ENCODE results near the gene WDR18. TPM values are rescaled to one million over a fixed set of nuclear protein-coding genes. Genes with fewer than 3 reads are reported as not detected.
A peak's percentile ranks its signal among the peaks of the same experiment; 100 is the strongest.

WDR18 gene
- total and polyA plus RNA-seq, 8 donors: 12.3 to 84.8 (median 23.3) TPM

GRCh38 chr19:948842-949496, 35.2 kb upstream of the WDR18 start:
- Histone ChIP-seq H3K9me3 (no peaks in the 10 kb centered on the region), H3K27ac (no peak overlapping the region), H3K36me3 (no peaks in the 10 kb centered on the region), H3K4me1 (peaks cover 8 to 9% (median 9%) of the 10 kb centered on the region in 3 donors), H3K27me3 (no peaks in the 10 kb centered on the region), H3K4me3 (no peak overlapping the region)
- FAIRE-seq: no peak
- ATAC-seq: no peak
- DNase-seq: peak in 1 of 6 donors; percentile 62
- no peak for TF ChIP-seq CTCF (IDR thresholded peaks at IDR 0.05)
- intact Hi-C loops (cut with DNase I): no loop called here
- WGBS, 2 donors: 90 to 96% methylated on average over 22 to 24 of the region's 25 CpGs

- H3K27ac ChIP-seq: no peak overlapping the region
- intact Hi-C loops (cut with DNase I): no loop called here
- peaks cover 8 to 9% (median 9%) of the 10 kb centered on the region in 3 donors for H3K4me1 ChIP-seq
- FAIRE-seq (no peak), ATAC-seq (no peak), DNase-seq (no peak)
- H3K36me3 ChIP-seq: no peaks in the 10 kb centered on the region
- H3K9me3 ChIP-seq: no peaks in the 10 kb centered on the region
- no peak for TF ChIP-seq CTCF (IDR thresholded peaks at IDR 0.05)
- H3K27me3 ChIP-seq: no peaks in the 10 kb centered on the region
- 89 to 90% methylated on average over 17 of the region's 17 CpGs for WGBS, 2 donors
- H3K4me3 ChIP-seq: no peak overlapping the region
Measured at GRCh38 chr19:950352-951066, 33.6 kb upstream of the WDR18 start.

GRCh38 chr19:952049-952679, 32.0 kb upstream of the WDR18 start:
- no peak for FAIRE-seq
- no peaks in the 10 kb centered on the region for H3K36me3 ChIP-seq
- peaks cover 8 to 9% (median 9%) of the 10 kb centered on the region in 3 donors for H3K4me1 ChIP-seq
- H3K9me3 ChIP-seq: no peaks in the 10 kb centered on the region
- ATAC-seq: no peak
- WGBS, 2 donors: 65 to 67% methylated on average over 12 to 14 of the region's 14 CpGs
- intact Hi-C loops (cut with DNase I): no loop called here
- DNase-seq: peak in 1 of 6 donors; percentile 55
- H3K4me3 ChIP-seq: no peak overlapping the region
- peak overlapping the region in 3 of 4 donors; percentile 61 to 76 (median 68) for H3K27ac ChIP-seq
- no peak for TF ChIP-seq CTCF (IDR thresholded peaks at IDR 0.05)
- no peaks in the 10 kb centered on the region for H3K27me3 ChIP-seq

GRCh38 chr19:952680-953444, 31.3 kb upstream of the WDR18 start:
- no peak for TF ChIP-seq CTCF (IDR thresholded peaks at IDR 0.05)
- Histone ChIP-seq H3K9me3 (no peaks in the 10 kb centered on the region), H3K27me3 (no peaks in the 10 kb centered on the region), H3K27ac (peak overlapping the region; percentile 19 to 76 (median 64)), H3K4me3 (peak overlapping the region in 2 of 4 donors; percentile 17), H3K36me3 (no peaks in the 10 kb centered on the region), H3K4me1 (peaks cover 8 to 9% (median 9%) of the 10 kb centered on the region in 3 donors)
- intact Hi-C loops (cut with DNase I): no loop called here
- peak; percentile 40 to 61 (median 51) for ATAC-seq
- WGBS, 2 donors: 14 to 17% methylated on average over 21 of the region's 21 CpGs
- no peak for FAIRE-seq
- DNase-seq: peak in 3 of 6 donors; percentile 52 to 67 (median 52)
